GM12878 (cell line): Measurements from ENCODE around the gene FOSB. TPM values are rescaled to one million over a fixed set of nuclear protein-coding genes. Genes with fewer than 3 reads are reported as not detected.
A peak's percentile ranks its signal among the peaks of the same experiment; 100 is the strongest.

Experiments
- ATF2 ChIP-seq: IDR thresholded peaks from 2 replicates; pipeline ENCODE4 v1.6.1; 2012; ENCODE audit warnings: low read length, inconsistent platforms
- BMI1 ChIP-seq: fragments of 450-650 bp; IDR thresholded peaks from 2 replicates; pipeline ENCODE4 v1.6.1; 2016; ENCODE audit warnings: mild to moderate bottlenecking, moderate library complexity, borderline replicate concordance
- CBFB ChIP-seq: IDR thresholded peaks from 2 replicates; pipeline ENCODE4 v1.6.1; 2016; ENCODE audit warnings: antibody characterized with exemption, low read depth
- CEBPB ChIP-seq, 2 experiments: fragments of 150-350 bp in 1 of 2; IDR thresholded peaks; 2 replicates each; pipeline ENCODE4 v1.6.1; 2012 to 2014; ENCODE audit warnings: low read depth in 2 of 2, low read length in 2 of 2, borderline replicate concordance in 1 of 2, inconsistent platforms in 1 of 2
- CREM ChIP-seq: IDR thresholded peaks from 2 replicates; pipeline ENCODE4 v1.6.1; 2014; ENCODE audit warnings: antibody characterized with exemption, low read depth
- EED ChIP-seq: sonication (generic); IDR thresholded peaks from 2 replicates; pipeline ENCODE4 v1.6.1; 2016; ENCODE audit warnings: antibody characterized with exemption, low read depth
- IKZF1 ChIP-seq: fragments of 450-650 bp; conservative IDR thresholded peaks from 2 replicates; pipeline ENCODE4 v1.6.1; 2017; ENCODE audit warnings: antibody characterized with exemption, mild to moderate bottlenecking
- IRF5 ChIP-seq: fragments of 450-650 bp; IDR thresholded peaks from 2 replicates; pipeline ENCODE4 v1.6.1; 2017; ENCODE audit warnings: borderline replicate concordance
- JUND ChIP-seq: IDR thresholded peaks from 2 replicates; pipeline ENCODE4 v1.6.1; 2012; ENCODE audit warnings: low read depth, mild to moderate bottlenecking, low read length, improper control_type of control experiment, moderate library complexity
- MEF2A ChIP-seq: IDR thresholded peaks from 2 replicates; pipeline ENCODE4 v1.6.1; 2011; ENCODE audit warnings: low read depth, mild to moderate bottlenecking, low read length, moderate library complexity; ENCODE audit not compliant: insufficient read depth
- MTA3 ChIP-seq: IDR thresholded peaks from 2 replicates; pipeline ENCODE4 v1.6.1; 2012; ENCODE audit warnings: low read length, inconsistent platforms, borderline replicate concordance
- MXI1 ChIP-seq: fragments of 150-350 bp; IDR thresholded peaks from 2 replicates; pipeline ENCODE4 v1.6.1; 2011; ENCODE audit warnings: low read depth, mild to moderate bottlenecking, inconsistent platforms, low read length, improper control_type of control experiment
- POLR2A ChIP-seq: IDR thresholded peaks from 2 replicates; pipeline ENCODE4 v1.6.1; 2011; ENCODE audit warnings: low read depth, mild to moderate bottlenecking, low read length
- POLR2AphosphoS2 ChIP-seq: IDR thresholded peaks from 2 replicates; pipeline ENCODE4 v1.6.1; 2011; ENCODE audit warnings: low read depth, mild to moderate bottlenecking, low read length, improper control_type of control experiment, moderate library complexity
- POLR2AphosphoS5 ChIP-seq: IDR thresholded peaks from 2 replicates; pipeline ENCODE4 v1.6.1; 2011; ENCODE audit warnings: mild to moderate bottlenecking, low read length, inconsistent platforms
- RELA ChIP-seq: fragments of 450-650 bp; IDR thresholded peaks from 2 replicates; pipeline ENCODE4 v1.8.0; 2014; ENCODE audit warnings: borderline replicate concordance; ENCODE audit not compliant: partially characterized antibody
- SIX5 ChIP-seq: IDR thresholded peaks from 2 replicates; pipeline ENCODE4 v1.6.1; 2011; ENCODE audit warnings: mild to moderate bottlenecking, low read depth, low read length, moderate library complexity; ENCODE audit not compliant: severe bottlenecking
- SKIL ChIP-seq: fragments of 450-650 bp; IDR thresholded peaks from 2 replicates; pipeline ENCODE4 v1.6.1; 2017; ENCODE audit warnings: mild to moderate bottlenecking, low read depth, inconsistent platforms; ENCODE audit not compliant: poor library complexity, severe bottlenecking
- SUPT20H ChIP-seq: IDR thresholded peaks from 2 replicates; pipeline ENCODE4 v1.6.1; 2011; ENCODE audit warnings: low read depth, mild to moderate bottlenecking, low read length, moderate library complexity, borderline replicate concordance; ENCODE audit not compliant: control insufficient read depth
- TCF3 ChIP-seq: IDR thresholded peaks from 2 replicates; pipeline ENCODE4 v1.6.1; 2012; ENCODE audit warnings: low read depth, mild to moderate bottlenecking, low read length, borderline replicate concordance; ENCODE audit not compliant: insufficient read depth
- YY1 ChIP-seq: IDR thresholded peaks from 2 replicates; pipeline ENCODE4 v1.6.1; 2011; ENCODE audit warnings: low read depth, mild to moderate bottlenecking, low read length
- ZNF207 ChIP-seq: fragments of 450-650 bp; IDR thresholded peaks from 2 replicates; pipeline ENCODE4 v1.6.1; 2014; ENCODE audit warnings: antibody characterized with exemption, mild to moderate bottlenecking, borderline replicate concordance
- ZNF24 ChIP-seq: fragments of 450-650 bp; IDR thresholded peaks from 2 replicates; pipeline ENCODE4 v1.6.1; 2017; ENCODE audit warnings: antibody characterized with exemption, mild to moderate bottlenecking
- ZNF622 ChIP-seq: fragments of 450-650 bp; IDR thresholded peaks from 2 replicates; pipeline ENCODE4 v1.6.1; 2017; ENCODE audit warnings: mild to moderate bottlenecking, inconsistent platforms
- polyA plus RNA-seq, 11 experiments: library from polyadenylated mRNA; depleted of rRNA in 4 of 11; unstranded in 6 of 11; stranded (reverse) in 5 of 11; fragments of >200 nt; fragmentation: Nextera tagmentation in 4 of 11; fragmentation: Illumina TruSeq in 1 of 11; extraction: Ambion mirVana in 4 of 11; extraction: Trizol in 1 of 11; gene quantifications; 1 replicate in 1 of 11; 2 replicates in 10 of 11; pipeline versions ENCODE4 v1.2.1 to v1.2.3, GENCODE V29; 2011 to 2016; ENCODE audit warnings: inconsistent platforms in 2 of 11, missing spikeins in 2 of 11, low read depth in 1 of 11
- total RNA-seq, 4 experiments: library from RNA; depleted of rRNA in 3 of 4; stranded (reverse); fragments of >200 nt in 3 of 4; fragmentation: Illumina TruSeq in 1 of 4; extraction: Trizol in 1 of 4; gene quantifications; 2 replicates each; pipeline versions ENCODE4 v1.2.1 to v1.2.3, GENCODE V29; 2013 to 2021

The FOSB gene
- total and polyA plus RNA-seq, 10 of the 15 experiments (the other 5 are each of a cell fraction or from before 2014, with no cell fraction given): 0.06 to 0.56 (median 0.26) TPM

- TF ChIP-seq MTA3 (no peak), ZNF24 (peak; percentile 57; the same call in 1 of the 2 replicates), CBFB (peak; percentile 71; the same call in 1 of the 2 replicates), MXI1 (no peak; the same call in 1 of the 2 replicates), TCF3 (peak; percentile 84), ATF2 (no peak), SKIL (no peak), POLR2AphosphoS2 (0 out of 2 replicates have a peak, but pooled peaks have one; percentile 28), IRF5 (no peak), SIX5 (peak; percentile 34), CEBPB (IDR thresholded peaks at IDR 0.05; ENCODE audit: borderline replicate concordance in 1 of 2, low read depth in 2 of 2, low read length in 2 of 2) (no peak), CREM (0 out of 2 replicates have a peak, but pooled peaks have one; percentile 66), BMI1 (no peak), EED (no peak), ZNF207 (peak; percentile 72), MEF2A (0 out of 2 replicates have a peak, but pooled peaks have one; percentile 23), IKZF1 (peak; percentile 83; the same call in 1 of the 2 replicates), POLR2AphosphoS5 (peak; percentile 77), JUND (no peak), YY1 (0 out of 2 replicates have a peak, but pooled peaks have one; percentile 10), SUPT20H (no peak), POLR2A (peak; percentile 93), RELA (peak; percentile 45), ZNF622 (no peak)
Measured at GRCh38 chr19:45423589-45424190, 44.1 kb upstream of the FOSB start, which contains the start of gene ERCC1 (continued).
